NCI-H526 (cell line): Measurements from ENCODE around the gene TEX13D.

ENCODE experiments used
- DNase-seq, 2 experiments: peaks; one replicate each; lab custom pipeline; 2025; lab: John Stamatoyannopoulos, UW

Gene TEX13D

DNA sequence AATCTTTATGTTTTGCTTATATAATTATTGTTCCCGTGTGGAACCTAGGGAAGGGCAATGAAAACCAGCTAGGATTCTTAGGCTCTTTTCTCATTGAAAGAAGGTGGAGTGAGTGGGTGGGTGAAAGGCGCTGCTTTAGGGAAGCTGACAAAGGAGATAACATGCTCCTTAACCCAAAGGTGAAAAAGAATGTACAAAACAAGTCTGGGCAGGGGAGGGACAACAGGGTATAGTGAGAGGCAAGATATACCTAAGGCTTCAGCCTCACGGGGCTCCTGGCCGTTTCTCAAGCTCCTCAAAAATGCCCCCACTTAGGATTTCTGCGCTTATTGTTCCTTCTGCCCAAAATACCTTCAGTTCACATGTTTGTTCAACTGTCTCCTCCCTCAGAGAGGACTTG, 15.7 kb downstream of the TEX13D start:
- no peak for DNase-seq

DNA sequence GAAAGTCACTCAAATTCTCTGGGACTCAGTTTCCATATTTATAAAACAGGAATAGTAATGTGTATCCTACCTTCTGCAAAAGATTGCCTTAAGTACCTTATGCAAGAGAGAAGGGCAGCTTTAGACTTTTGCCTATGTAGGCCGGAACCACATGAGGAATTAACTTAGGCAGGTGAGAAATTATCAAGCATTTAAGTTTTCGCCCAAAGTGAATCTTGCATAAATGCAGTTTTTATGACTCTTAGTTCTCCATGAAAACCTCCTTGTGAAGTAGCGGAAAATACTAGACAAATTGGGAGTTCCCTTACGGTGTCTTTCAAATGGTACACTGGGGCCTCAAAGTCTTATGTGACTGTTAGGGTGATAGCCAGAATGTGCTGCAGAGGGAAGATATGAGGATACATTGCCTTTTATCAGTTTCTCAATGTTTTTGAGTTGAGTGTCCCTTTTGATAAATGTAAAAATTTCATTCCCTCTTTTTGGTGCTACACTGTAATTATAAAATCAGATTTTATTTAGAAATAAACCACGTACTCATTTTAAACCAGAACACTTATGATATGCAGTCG, 16.5 kb downstream of the TEX13D start:
- no peak for DNase-seq

DNA sequence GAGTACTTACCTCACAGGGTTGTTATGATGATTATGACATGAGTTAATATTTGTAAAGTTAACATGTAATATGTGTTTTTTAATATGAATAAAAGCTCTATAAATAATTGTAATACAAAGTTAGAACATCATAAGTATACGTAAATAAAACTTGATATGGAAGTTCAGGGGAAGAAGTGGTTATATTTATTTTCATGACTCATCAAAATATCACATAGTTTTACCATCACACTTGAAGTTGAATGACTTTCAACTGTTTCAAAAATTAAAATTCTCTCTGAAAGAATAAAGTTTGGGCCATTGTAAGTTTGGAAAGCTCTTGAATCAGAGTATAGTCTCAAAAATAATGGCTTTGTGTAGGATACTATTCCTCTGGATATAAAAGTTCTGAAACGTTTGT, 22.2 kb downstream of the TEX13D start:
- no peak for DNase-seq

DNA sequence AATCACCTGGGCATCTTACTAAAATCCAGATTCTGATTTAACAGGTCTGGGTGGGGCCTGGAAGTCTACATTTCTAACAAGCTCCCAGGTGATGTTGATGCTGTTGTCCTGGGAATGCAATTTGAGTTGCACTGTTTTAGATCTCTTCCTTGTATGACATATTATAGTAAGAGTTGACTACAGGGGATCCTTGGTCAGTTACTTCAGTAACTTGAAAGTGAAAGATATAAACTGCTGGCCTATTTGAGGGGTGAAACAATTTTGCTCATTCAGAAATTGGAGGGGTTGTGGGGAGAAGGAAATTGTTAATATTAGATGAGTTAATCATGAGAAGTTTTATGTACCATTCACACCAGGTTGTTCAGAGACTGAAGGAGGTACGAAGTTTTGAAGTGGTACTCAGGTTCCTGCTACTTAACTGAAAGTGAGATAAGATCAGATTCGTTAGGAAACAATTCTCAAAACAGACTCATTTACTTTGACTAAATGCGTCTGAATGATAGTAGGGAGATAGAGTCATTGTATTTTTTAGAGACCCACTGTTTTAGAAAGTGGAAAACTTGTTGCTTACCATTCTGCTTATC, 26.4 kb downstream of the TEX13D start:
- DNase-seq = no peak

DNA sequence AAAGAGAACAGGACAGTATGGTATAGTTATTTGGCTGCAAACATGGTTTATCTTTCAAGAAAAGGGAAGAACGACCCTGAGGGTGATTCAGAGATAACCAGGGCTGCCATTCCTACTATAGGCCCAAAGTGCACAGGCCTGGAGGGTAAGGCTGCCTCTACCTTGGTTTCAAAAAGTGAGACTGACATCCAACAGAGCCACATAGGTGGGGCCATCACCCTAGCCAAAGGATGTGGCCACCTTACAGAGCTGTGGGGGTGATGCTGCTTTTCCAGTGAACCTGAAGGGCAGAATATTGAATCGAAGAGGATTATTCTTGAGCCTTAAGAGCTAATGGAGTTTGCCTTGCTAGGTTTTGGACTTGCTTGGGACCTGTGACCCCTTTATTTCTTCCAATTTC, 29.6 kb downstream of the TEX13D start:
- no peak for DNase-seq

DNA sequence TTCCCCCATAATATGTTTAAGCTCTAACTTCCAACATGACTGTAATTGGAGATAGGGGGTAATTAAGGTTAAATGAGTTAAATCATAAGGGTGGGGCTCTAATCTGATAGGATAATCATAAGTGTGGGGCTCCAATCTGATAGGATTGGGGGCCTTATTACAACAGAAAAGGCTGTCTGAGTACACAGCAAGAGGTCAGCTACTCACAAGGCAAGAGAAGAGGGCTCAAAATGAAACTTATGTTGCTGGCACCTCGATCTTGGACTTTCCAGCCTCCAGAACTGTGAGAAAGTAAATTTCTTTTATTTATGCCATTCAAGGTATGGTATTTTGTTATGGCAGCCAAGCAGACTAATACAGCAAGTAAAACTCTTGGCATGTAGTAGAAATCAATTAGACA, 30.3 kb downstream of the TEX13D start:
- DNase-seq = no peak

DNA sequence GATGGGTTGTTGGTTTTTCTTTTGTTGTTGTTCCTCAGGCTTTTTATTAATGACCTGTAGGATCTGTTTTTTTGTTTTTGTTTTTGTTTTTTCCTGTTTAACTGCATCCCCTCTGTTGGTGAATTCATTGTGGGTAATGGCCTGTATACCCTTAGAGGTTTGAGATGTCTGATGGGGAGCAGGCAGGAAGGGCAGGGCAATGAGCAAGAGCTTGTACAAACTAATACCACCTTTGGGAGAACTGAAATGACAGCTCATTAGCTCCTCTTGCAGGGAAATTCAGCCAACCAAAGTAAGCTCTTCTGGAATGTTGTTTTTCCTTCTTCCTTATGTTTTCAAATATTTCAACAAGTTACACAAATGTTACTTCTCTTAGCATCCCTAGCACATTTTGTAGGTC, 37.3 kb downstream of the TEX13D start:
- DNase-seq = no peak

DNA sequence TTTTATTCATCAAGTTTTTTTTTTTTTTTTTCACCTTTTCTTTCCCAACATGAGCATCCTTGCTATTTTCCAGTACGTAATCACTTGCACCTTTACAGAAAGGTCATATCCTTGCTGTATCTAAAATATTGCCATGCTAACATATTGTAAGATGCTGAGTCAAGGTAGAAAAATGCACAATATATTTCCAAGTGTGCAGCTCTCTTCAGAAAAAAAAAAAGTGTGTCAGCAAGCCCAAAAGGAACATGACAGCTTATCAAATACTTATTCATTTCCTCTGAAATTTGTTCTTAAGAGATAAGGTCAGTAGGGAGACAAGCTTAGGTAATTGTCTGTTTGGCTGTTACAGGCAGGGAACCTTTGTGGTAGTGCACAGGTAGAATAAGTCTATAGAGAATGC, 40.9 kb downstream of the TEX13D start:
- no peak for DNase-seq

DNA sequence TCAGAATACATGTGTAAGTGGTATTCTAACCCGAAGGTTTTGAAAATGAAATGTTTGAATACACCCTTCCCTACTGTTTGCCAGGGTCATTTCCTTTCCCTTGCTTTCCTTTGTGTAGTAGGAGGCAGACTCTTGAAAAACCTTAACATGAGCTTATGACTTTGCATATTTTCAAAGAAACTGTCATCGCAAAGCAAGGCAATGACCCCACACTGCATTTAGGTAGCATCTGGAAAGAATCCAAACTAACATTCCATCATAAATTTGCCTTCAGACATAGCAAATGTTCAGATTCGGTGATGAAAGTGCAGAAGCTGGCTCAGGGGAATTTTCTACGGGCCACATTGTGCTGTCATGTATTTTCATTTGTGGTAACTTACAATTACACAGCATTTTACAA, 46.2 kb downstream of the TEX13D start:
- no peak for DNase-seq

DNA sequence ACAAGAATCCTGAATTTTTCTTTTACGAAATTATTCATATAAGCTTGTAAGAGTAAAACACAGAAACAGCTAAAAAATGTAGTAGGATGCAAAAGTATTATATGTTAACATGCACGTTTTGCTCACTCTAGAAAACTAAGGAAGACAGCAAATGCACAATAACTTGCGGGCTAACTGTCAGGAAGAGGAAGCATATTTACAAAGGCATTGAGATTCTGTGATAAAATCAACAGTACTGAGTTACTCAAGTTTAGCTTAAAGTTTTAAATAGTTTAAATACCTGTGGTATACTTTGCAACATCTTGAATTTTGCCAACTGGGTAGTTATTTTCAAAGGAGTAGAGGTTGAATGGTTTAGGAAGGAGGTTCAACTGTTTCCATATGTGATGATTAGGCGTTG, 50.9 kb downstream of the TEX13D start:
- DNase-seq = no peak

DNA sequence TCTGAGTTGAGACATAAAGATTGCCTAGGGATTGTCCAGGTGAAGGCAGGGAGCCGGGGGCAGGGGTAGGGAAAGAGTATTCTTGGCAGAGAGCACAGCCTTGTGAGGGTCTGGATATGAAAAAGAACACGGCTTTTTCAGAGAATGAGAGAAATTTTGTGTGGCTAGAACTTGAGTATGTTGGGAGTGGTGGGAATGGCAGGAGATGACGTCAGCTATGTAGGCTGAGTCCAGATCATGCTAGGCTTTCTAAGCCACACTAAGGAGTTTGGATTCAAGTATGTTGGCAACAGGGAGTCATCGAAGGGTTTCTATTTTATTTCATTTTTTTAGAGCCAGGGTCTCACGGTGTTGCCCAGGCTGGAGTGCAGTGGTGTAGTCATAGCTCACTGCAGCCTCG, 53.9 kb downstream of the TEX13D start:
- DNase-seq = no peak
